H1 (cell line): ENCODE results near the gene KRTAP10-2. TPM values are rescaled to one million over a fixed set of nuclear protein-coding genes. Genes with fewer than 3 reads are reported as not detected.

ENCODE experiments used
- CTCF ChIA-PET: fragments of 300-600 bp; sonication (Branson Sonifier 250); formaldehyde crosslinking; loops from one replicate; lab custom pipeline; 2021; ENCODE audit not compliant: partially characterized antibody; lab: Charles Lee
- POLR2A ChIA-PET: fragments of 300-600 bp; sonication (Branson Sonifier 250); formaldehyde crosslinking; loops from one replicate; lab custom pipeline; 2021; ENCODE audit warnings: inconsistent platforms; ENCODE audit not compliant: partially characterized antibody; lab: Charles Lee
- DNase-seq, 2 experiments: peaks; one replicate each; pipeline versions ENCODE4 v3.0.0 to v3.0.0-alpha.2; 2010 to 2022; ENCODE audit warnings: low spot score in 2 of 2, low read depth in 1 of 2, mixed read lengths in 1 of 2
- FAIRE-seq: peaks from 2 replicates; lab custom pipeline; 2011; peaks lifted over from hg19 to GRCh38; lab: Jason Lieb, UNC
- H2AFZ ChIP-seq: 2 replicates; pipeline ENCODE4 v1.8.1; 2012; ENCODE audit warnings: low read length, inconsistent platforms
- H2AK5ac ChIP-seq: 2 replicates; pipeline ENCODE4 v1.6.1; 2013; ENCODE audit warnings: low read depth, low read length
- H2BK120ac ChIP-seq: replicated peaks from 2 replicates; pipeline ENCODE3; 2013; ENCODE audit warnings: low read depth, low read length, inconsistent platforms
- H2BK12ac ChIP-seq: 2 replicates; pipeline ENCODE4 v1.6.1; 2013; ENCODE audit warnings: low read depth, low read length
- H2BK15ac ChIP-seq: 2 replicates; pipeline ENCODE4 v1.6.1; 2013; ENCODE audit warnings: low read length
- H2BK20ac ChIP-seq: 2 replicates; pipeline ENCODE4 v1.6.1; 2013; ENCODE audit warnings: low read length
- H2BK5ac ChIP-seq: 2 replicates; pipeline ENCODE4 v1.6.1; 2013; ENCODE audit warnings: low read depth, low read length
- H3K14ac ChIP-seq: 2 replicates; pipeline ENCODE4 v1.6.1; 2013; ENCODE audit warnings: inconsistent platforms; ENCODE audit not compliant: insufficient read length
- H3K18ac ChIP-seq: 2 replicates; pipeline ENCODE4 v1.6.1; 2013; ENCODE audit warnings: low read length; ENCODE audit errors: extremely low read depth
- H3K23ac ChIP-seq: 2 replicates; pipeline ENCODE4 v1.6.1; 2013; ENCODE audit warnings: inconsistent platforms; ENCODE audit not compliant: insufficient read length
- H3K23me2 ChIP-seq: 2 replicates; pipeline ENCODE4 v1.6.1; 2013; ENCODE audit warnings: low read depth, low read length
- H3K27ac ChIP-seq: 2 replicates; pipeline ENCODE4 v1.6.1; 2011; ENCODE audit warnings: low read depth, low read length, inconsistent platforms
- H3K27me3 ChIP-seq, 4 experiments: replicated peaks in 1 of 4; 1 replicate in 1 of 4; 2 replicates in 3 of 4; pipeline versions ENCODE4 v1.6.1 to v1.8.1; 2011 to 2013; ENCODE audit warnings: low read length in 3 of 4, mild to moderate bottlenecking in 3 of 4, inconsistent platforms in 2 of 4, mixed read lengths in 2 of 4, moderate library complexity in 1 of 4; ENCODE audit not compliant: control insufficient read depth in 3 of 4, insufficient read depth in 3 of 4; ENCODE audit errors: extremely low read depth in 1 of 4
- H3K36me3 ChIP-seq, 4 experiments: 2 replicates each; pipeline versions ENCODE4 v1.6.1 to v1.8.1; 2011 to 2013; ENCODE audit warnings: mild to moderate bottlenecking in 4 of 4, low read length in 3 of 4, moderate library complexity in 2 of 4, control low read depth in 1 of 4, inconsistent platforms in 1 of 4; ENCODE audit not compliant: insufficient read depth in 4 of 4, control insufficient read depth in 2 of 4
- H3K4ac ChIP-seq: replicated peaks from 2 replicates; pipeline ENCODE3; 2013; ENCODE audit warnings: low read length, low read depth, mixed read lengths, inconsistent platforms; ENCODE audit not compliant: insufficient read length
- H3K4me1 ChIP-seq, 4 experiments: replicated peaks in 1 of 4; 1 replicate in 1 of 4; 2 replicates in 3 of 4; pipeline versions ENCODE4 v1.6.1 to v1.8.1; 2011 to 2013; ENCODE audit warnings: low read length in 3 of 4, inconsistent platforms in 2 of 4, mixed read lengths in 1 of 4; ENCODE audit not compliant: insufficient read depth in 4 of 4, control insufficient read depth in 3 of 4
- H3K4me2 ChIP-seq, 2 experiments: 2 replicates each; pipeline versions ENCODE4 v1.6.1 to v1.8.1; 2011 to 2013; ENCODE audit warnings: low read depth in 2 of 2, low read length in 2 of 2, control low read depth in 1 of 2, inconsistent platforms in 1 of 2, mild to moderate bottlenecking in 1 of 2; ENCODE audit not compliant: insufficient read depth in 1 of 2
- H3K4me3 ChIP-seq, 4 experiments: fragments of 200-600, 300-600 bp in 1 of 4; sonication (generic), shearing (Covaris generic), sonication (Bioruptor Twin) in 1 of 4; 2 replicates each; pipeline versions ENCODE4 v1.5.1 to v1.8.1; 2011 to 2016; ENCODE audit warnings: low read length in 4 of 4, low read depth in 3 of 4, control low read depth in 2 of 4, inconsistent platforms in 2 of 4, mild to moderate bottlenecking in 2 of 4, mixed read lengths in 1 of 4, moderate library complexity in 1 of 4; ENCODE audit not compliant: insufficient read depth in 2 of 4; ENCODE audit errors: extremely low read depth in 1 of 4
- H3K56ac ChIP-seq: replicated peaks from 2 replicates; pipeline ENCODE3; 2013; ENCODE audit warnings: low read depth, mild to moderate bottlenecking, mixed read lengths, low read length, inconsistent platforms; ENCODE audit not compliant: insufficient read length
- H3K79me1 ChIP-seq: 2 replicates; pipeline ENCODE4 v1.6.1; 2013; ENCODE audit warnings: low read depth, low read length, control low read depth
- H3K79me2 ChIP-seq, 2 experiments: 2 replicates each; pipeline versions ENCODE4 v1.6.1 to v1.8.1; 2012 to 2013; ENCODE audit warnings: low read length in 2 of 2, mild to moderate bottlenecking in 2 of 2, inconsistent platforms in 1 of 2; ENCODE audit not compliant: insufficient read depth in 2 of 2, control insufficient read depth in 1 of 2
- H3K9ac ChIP-seq, 4 experiments: replicated peaks in 1 of 4; 1 replicate in 1 of 4; 2 replicates in 3 of 4; pipeline versions ENCODE4 v1.6.1 to v1.8.1; 2011 to 2013; ENCODE audit warnings: low read depth in 3 of 4, low read length in 3 of 4, control low read depth in 2 of 4, mild to moderate bottlenecking in 2 of 4, moderate library complexity in 2 of 4, inconsistent platforms in 1 of 4; ENCODE audit errors: extremely low read depth in 1 of 4
- H3K9me3 ChIP-seq, 2 experiments: 2 replicates each; pipeline versions ENCODE4 v1.6.1 to v1.8.1; 2012 to 2013; ENCODE audit warnings: mild to moderate bottlenecking in 2 of 2, moderate library complexity in 2 of 2, control low read depth in 1 of 2, inconsistent platforms in 1 of 2, low read depth in 1 of 2, low read length in 1 of 2, mixed read lengths in 1 of 2; ENCODE audit not compliant: insufficient read depth in 2 of 2
- H4K20me1 ChIP-seq, 2 experiments: replicated peaks in 1 of 2; 2 replicates each; pipeline versions ENCODE3 to v1.8.1; 2011 to 2013; ENCODE audit warnings: inconsistent platforms in 2 of 2, low read length in 2 of 2, mild to moderate bottlenecking in 1 of 2; ENCODE audit not compliant: insufficient read depth in 2 of 2, control insufficient read depth in 1 of 2
- H4K5ac ChIP-seq: 2 replicates; pipeline ENCODE4 v1.6.1; 2013; ENCODE audit warnings: low read length, low read depth, mixed read lengths, inconsistent platforms; ENCODE audit not compliant: insufficient read length
- H4K8ac ChIP-seq: 2 replicates; pipeline ENCODE4 v1.8.0; 2013; ENCODE audit warnings: mild to moderate bottlenecking, moderate library complexity, low read length, inconsistent platforms; ENCODE audit not compliant: insufficient read depth; ENCODE audit errors: extremely low read depth
- H4K91ac ChIP-seq: replicated peaks from 2 replicates; pipeline ENCODE3; 2013; ENCODE audit warnings: low read length, mixed read lengths, inconsistent platforms; ENCODE audit not compliant: insufficient read length
- ATF2 ChIP-seq: IDR thresholded peaks from 2 replicates; pipeline ENCODE4 v1.6.1; 2012; ENCODE audit warnings: low read length, inconsistent platforms
- CBX5 ChIP-seq: fragments of 300-800, 300-1000 bp; sonication (generic); IDR thresholded peaks from 2 replicates; pipeline ENCODE4 v1.7.1; 2016; ENCODE audit warnings: antibody characterized with exemption, low read length, low read depth
- CEBPB ChIP-seq: IDR thresholded peaks from 2 replicates; pipeline ENCODE4 v1.6.1; 2012; ENCODE audit warnings: low read depth, low read length
- CHD2 ChIP-seq: IDR thresholded peaks from 2 replicates; pipeline ENCODE4 v1.6.1; 2012; ENCODE audit warnings: low read length, improper control_type of control experiment
- CTBP2 ChIP-seq: IDR thresholded peaks from 2 replicates; pipeline ENCODE4 v1.7.0; 2011; ENCODE audit warnings: borderline replicate concordance, mild to moderate bottlenecking, moderate library complexity, mixed read lengths, low read length; ENCODE audit not compliant: insufficient read depth, insufficient read length
- E2F6 ChIP-seq: IDR thresholded peaks from 2 replicates; pipeline ENCODE4 v1.6.1; 2012; ENCODE audit warnings: inconsistent platforms
- JUN ChIP-seq: IDR thresholded peaks from 2 replicates; pipeline ENCODE4 v1.6.1; 2011; ENCODE audit warnings: low read depth, mild to moderate bottlenecking, improper control_type of control experiment, low read length
- POLR2A ChIP-seq, 2 experiments: IDR thresholded peaks; 1 replicate in 1 of 2; 2 replicates in 1 of 2; pipeline ENCODE4 v1.6.1; 2011; ENCODE audit warnings: low read depth in 2 of 2, low read length in 2 of 2, mild to moderate bottlenecking in 2 of 2; ENCODE audit errors: control extremely low read depth in 1 of 2
- POU5F1 ChIP-seq: IDR thresholded peaks from 2 replicates; pipeline ENCODE4 v1.6.1; 2011; ENCODE audit warnings: low read depth, mild to moderate bottlenecking, low read length, moderate library complexity
- SAP30 ChIP-seq: fragments of 300-600 bp; sonication (generic); IDR thresholded peaks from 2 replicates; pipeline ENCODE4 v1.7.1; 2012; ENCODE audit warnings: low read length, moderate library complexity, mild to moderate bottlenecking, inconsistent platforms; ENCODE audit not compliant: insufficient read depth, insufficient replicate concordance
- TCF12 ChIP-seq: IDR thresholded peaks from 2 replicates; pipeline ENCODE4 v1.6.1; 2011; ENCODE audit warnings: low read depth, mild to moderate bottlenecking, low read length
- YY1 ChIP-seq: IDR thresholded peaks from 2 replicates; pipeline ENCODE4 v1.6.1; 2011; ENCODE audit warnings: low read depth, mild to moderate bottlenecking, low read length
- WGBS, 2 experiments: shearing (Covaris generic) in 1 of 2; methylation state at CpG; one replicate each; pipeline versions ENCODE4 v1.1.6 to v1.1.7; 2013 to 2015; ENCODE audit warnings: low lambda C conversion rate in 2 of 2, mixed read lengths in 2 of 2, inconsistent platforms in 1 of 2, low coverage in 1 of 2, missing lambda C conversion rate in 1 of 2; ENCODE audit not compliant: insufficient replicate concordance in 2 of 2, insufficient coverage in 1 of 2, insufficient read length in 1 of 2; ENCODE audit errors: extremely low coverage in 1 of 2, missing lambda C conversion rate in 1 of 2; 5-methylcytosine and 5-hydroxymethylcytosine counted together
- polyA plus RNA-seq, 7 experiments: library from polyadenylated mRNA; depleted of rRNA in 3 of 7; stranded (reverse) in 5 of 7; unstranded in 2 of 7; fragments of >200 nt in 5 of 7; fragments of 200-250 nt in 2 of 7; gene quantifications; 1 replicate in 5 of 7; 2 replicates in 1 of 7; 4 replicates in 1 of 7; pipeline versions ENCODE4 v1.2.1 to v1.2.3, GENCODE V29; 2011 to 2013; ENCODE audit warnings: missing spikeins in 2 of 7, mixed read lengths in 2 of 7
- total RNA-seq: library from RNA; stranded (reverse); fragmentation: NEBNext Ultra II Directional; extraction: Animal tissue kit (Norgen Biotek cat#: 25700); gene quantifications from 2 replicates; pipeline ENCODE4 v1.2.1, GENCODE V29; 2021

KRTAP10-2 gene
- total and polyA plus RNA-seq, 2 of the 8 experiments (the other 6 are each of a cell fraction or from before 2014, with no cell fraction given) = 0.11 TPM; not detected in 1

GRCh38 chr21:44582055-44582454, 30.8 kb upstream of the KRTAP10-2 start:
- Histone ChIP-seq H2BK120ac (no peak overlapping the region), H2AFZ (no peak overlapping the region), H3K14ac (no peak overlapping the region), H3K56ac (no peak overlapping the region), H2BK12ac (no peak overlapping the region; the same call in 1 of the 2 replicates), H3K27ac (no peak overlapping the region), H3K36me3 (no peaks in the 10 kb centered on the region), H3K23me2 (no peaks in the 10 kb centered on the region), H4K5ac (no peak overlapping the region), H3K4me2 (no peak overlapping the region), H4K20me1 (no peaks in the 10 kb centered on the region), H3K9me3 (peaks cover 0 to 9% of the 10 kb centered on the region in 2 experiments; a peak in 2 of 4 replicates), H2BK20ac (no peak overlapping the region), H2AK5ac (no peak overlapping the region), H3K79me2 (no peaks in the 10 kb centered on the region), H4K8ac (no peak overlapping the region), H3K4me1 (no peaks in the 10 kb centered on the region; a peak in 1 of 7 replicates), H3K18ac (no peak overlapping the region), H2BK15ac (no peak overlapping the region), H3K79me1 (no peaks in the 10 kb centered on the region), H3K9ac (no peak overlapping the region), H3K4me3 (no peak overlapping the region), H3K4ac (no peak overlapping the region), H3K27me3 (no peaks in the 10 kb centered on the region), H2BK5ac (no peak overlapping the region), H4K91ac (no peak overlapping the region), H3K23ac (no peak overlapping the region)
- FAIRE-seq (no peak), DNase-seq (no peak)
- 80% methylated on average over 14 of the region's 15 CpGs; no CpG with 5 or more reads in 1 of the 2 experiments for WGBS, 2 experiments
- ChIA-PET POLR2A (interaction anchor here (1.2 to 1.3 kb wide), 2 partner anchors 33 to 171 kb away, joined by 3 to 4 read pairs; no protein-coding TSS in a partner anchor), CTCF (interaction anchor here (0.7 kb wide), 1 partner anchor 56 kb away, joined by 3 read pairs; no protein-coding TSS in a partner anchor)
- no peak for TF ChIP-seq E2F6
- no peak for TF ChIP-seq CTBP2
- no peak for TF ChIP-seq CHD2
- TF ChIP-seq CEBPB = no peak
- TF ChIP-seq POU5F1 = no peak
- TF ChIP-seq TCF12 = no peak
- no peak for TF ChIP-seq ATF2
- TF ChIP-seq YY1 = no peak
- no peak for TF ChIP-seq CBX5
- no peak for TF ChIP-seq JUN
- no peak for TF ChIP-seq SAP30
- TF ChIP-seq POLR2A (IDR thresholded peaks at IDR 0.05; ENCODE audit: control extremely low read depth in 1 of 2, low read depth in 2 of 2, low read length in 2 of 2) = no peak
